ENCODE results near the gene ALG2.
"Not testable (repeated sequence)": the region's sequence is repeated elsewhere in the genome, so short reads cannot be mapped to it uniquely, and the experiment has no call there.

ALG2 gene

GRCh38 chr9:99237849-99238248 lies 16.1 kb upstream of the ALG2 start:
- DNase-seq, result not testable (repeated sequence)

- DNase-seq, result no peak
Measured at GRCh38 chr9:99237356-99237755, 15.6 kb upstream of the ALG2 start.

- no peak for DNase-seq
Measured at GRCh38 chr9:99235926-99236634, 14.3 kb upstream of the ALG2 start.

- DNase-seq, result no peak
Measured at GRCh38 chr9:99235069-99235468, 13.3 kb upstream of the ALG2 start.

GRCh38 chr9:99234618-99235017 lies 12.9 kb upstream of the ALG2 start:
- no peak for DNase-seq

- no peak for DNase-seq
Measured at GRCh38 chr9:99231711-99232110, 10.0 kb upstream of the ALG2 start.

- DNase-seq, result no peak
Measured at GRCh38 chr9:99230206-99230605, 8.5 kb upstream of the ALG2 start.

GRCh38 chr9:99226054-99226453 lies 4.3 kb upstream of the ALG2 start:
- DNase-seq, result no peak

- no peak for DNase-seq
Measured at GRCh38 chr9:99224445-99224844, 2.7 kb upstream of the ALG2 start.

- peak; percentile 20 for DNase-seq
Measured at GRCh38 chr9:99222416-99223270, 901 bp upstream of the ALG2 start.

GRCh38 chr9:99221266-99221620 lies 499 bp downstream of the ALG2 start:
- no peak for DNase-seq

- no peak for DNase-seq
Measured at GRCh38 chr9:99220011-99220410, 1.7 kb downstream of the ALG2 start.

GRCh38 chr9:99216073-99216472 lies 5.7 kb downstream of the ALG2 start:
- no peak for DNase-seq

- no peak for DNase-seq
Measured at GRCh38 chr9:99213197-99213596, 8.5 kb downstream of the ALG2 start.

- DNase-seq, result no peak
Measured at GRCh38 chr9:99211746-99212145, 10.0 kb downstream of the ALG2 start.

- no peak for DNase-seq
Measured at GRCh38 chr9:99210572-99210971, 11.2 kb downstream of the ALG2 start.

- DNase-seq, result no peak
Measured at GRCh38 chr9:99201603-99202002, 20.1 kb downstream of the ALG2 start.

GRCh38 chr9:99199938-99200539 lies 21.7 kb downstream of the ALG2 start:
- no peak for DNase-seq

GRCh38 chr9:99197987-99198386 lies 23.8 kb downstream of the ALG2 start:
- DNase-seq, result no peak

- DNase-seq, result no peak
Measured at GRCh38 chr9:99197124-99197630, 24.6 kb downstream of the ALG2 start.

GRCh38 chr9:99196484-99196883 lies 25.3 kb downstream of the ALG2 start:
- not testable (repeated sequence) for DNase-seq

- DNase-seq, result no peak
Measured at GRCh38 chr9:99193466-99193821, 28.3 kb downstream of the ALG2 start.

GRCh38 chr9:99192786-99193465 lies 28.8 kb downstream of the ALG2 start:
- DNase-seq, result no peak

Measured in 8988T (cell line).